Lower leg skin (tissue), 3 donors: Measurements from ENCODE around the gene ADCY7.

ENCODE experiments used
- CTCF ChIP-seq, 3 donors: fragments of 450-650 bp; IDR thresholded peaks; one replicate each; pipeline ENCODE4 v1.5.1; 2016; ENCODE audit warnings: antibody characterized with exemption in 3 of 3, mild to moderate bottlenecking in 3 of 3, moderate library complexity in 2 of 3
- POLR2A ChIP-seq, 2 donors: fragments of 450-650 bp; IDR thresholded peaks; one replicate each; pipeline ENCODE4 v1.6.1; 2016 to 2017; ENCODE audit warnings: antibody characterized with exemption in 2 of 2, mild to moderate bottlenecking in 1 of 2, moderate library complexity in 1 of 2

- TF ChIP-seq CTCF (IDR thresholded peaks at IDR 0.05), result no peak
- TF ChIP-seq POLR2A (IDR thresholded peaks at IDR 0.05), result no peak
Observed at GRCh38 chr16:50316102-50316847, 49.9 kb downstream of the ADCY7 start.
